H1 (cell line): ENCODE measurements around the gene APOBEC3F. TPM values are rescaled to one million over a fixed set of nuclear protein-coding genes. Genes with fewer than 3 reads are reported as not detected.

Experiments
- CTCF ChIA-PET: fragments of 300-600 bp; sonication (Branson Sonifier 250); formaldehyde crosslinking; loops from one replicate; lab custom pipeline; 2021; ENCODE audit not compliant: partially characterized antibody; lab: Charles Lee
- POLR2A ChIA-PET: fragments of 300-600 bp; sonication (Branson Sonifier 250); formaldehyde crosslinking; loops from one replicate; lab custom pipeline; 2021; ENCODE audit warnings: inconsistent platforms; ENCODE audit not compliant: partially characterized antibody; lab: Charles Lee
- DNase-seq, 2 experiments: peaks; one replicate each; pipeline versions ENCODE4 v3.0.0 to v3.0.0-alpha.2; 2010 to 2022; ENCODE audit warnings: low spot score in 2 of 2, low read depth in 1 of 2, mixed read lengths in 1 of 2
- FAIRE-seq: peaks from 2 replicates; lab custom pipeline; 2011; peaks lifted over from hg19 to GRCh38; lab: Jason Lieb, UNC
- H2AFZ ChIP-seq: 2 replicates; pipeline ENCODE4 v1.8.1; 2012; ENCODE audit warnings: low read length, inconsistent platforms
- H2AK5ac ChIP-seq: 2 replicates; pipeline ENCODE4 v1.6.1; 2013; ENCODE audit warnings: low read depth, low read length
- H2BK120ac ChIP-seq: replicated peaks from 2 replicates; pipeline ENCODE3; 2013; ENCODE audit warnings: low read depth, low read length, inconsistent platforms
- H2BK12ac ChIP-seq: 2 replicates; pipeline ENCODE4 v1.6.1; 2013; ENCODE audit warnings: low read depth, low read length
- H2BK15ac ChIP-seq: 2 replicates; pipeline ENCODE4 v1.6.1; 2013; ENCODE audit warnings: low read length
- H2BK20ac ChIP-seq: 2 replicates; pipeline ENCODE4 v1.6.1; 2013; ENCODE audit warnings: low read length
- H2BK5ac ChIP-seq: 2 replicates; pipeline ENCODE4 v1.6.1; 2013; ENCODE audit warnings: low read depth, low read length
- H3K14ac ChIP-seq: 2 replicates; pipeline ENCODE4 v1.6.1; 2013; ENCODE audit warnings: inconsistent platforms; ENCODE audit not compliant: insufficient read length
- H3K18ac ChIP-seq: 2 replicates; pipeline ENCODE4 v1.6.1; 2013; ENCODE audit warnings: low read length; ENCODE audit errors: extremely low read depth
- H3K23ac ChIP-seq: 2 replicates; pipeline ENCODE4 v1.6.1; 2013; ENCODE audit warnings: inconsistent platforms; ENCODE audit not compliant: insufficient read length
- H3K23me2 ChIP-seq: 2 replicates; pipeline ENCODE4 v1.6.1; 2013; ENCODE audit warnings: low read depth, low read length
- H3K27ac ChIP-seq: 2 replicates; pipeline ENCODE4 v1.6.1; 2011; ENCODE audit warnings: low read depth, low read length, inconsistent platforms
- H3K27me3 ChIP-seq, 4 experiments: replicated peaks in 1 of 4; 1 replicate in 1 of 4; 2 replicates in 3 of 4; pipeline versions ENCODE4 v1.6.1 to v1.8.1; 2011 to 2013; ENCODE audit warnings: low read length in 3 of 4, mild to moderate bottlenecking in 3 of 4, inconsistent platforms in 2 of 4, mixed read lengths in 2 of 4, moderate library complexity in 1 of 4; ENCODE audit not compliant: control insufficient read depth in 3 of 4, insufficient read depth in 3 of 4; ENCODE audit errors: extremely low read depth in 1 of 4
- H3K36me3 ChIP-seq, 4 experiments: 2 replicates each; pipeline versions ENCODE4 v1.6.1 to v1.8.1; 2011 to 2013; ENCODE audit warnings: mild to moderate bottlenecking in 4 of 4, low read length in 3 of 4, moderate library complexity in 2 of 4, control low read depth in 1 of 4, inconsistent platforms in 1 of 4; ENCODE audit not compliant: insufficient read depth in 4 of 4, control insufficient read depth in 2 of 4
- H3K4ac ChIP-seq: replicated peaks from 2 replicates; pipeline ENCODE3; 2013; ENCODE audit warnings: low read length, low read depth, mixed read lengths, inconsistent platforms; ENCODE audit not compliant: insufficient read length
- H3K4me1 ChIP-seq, 4 experiments: replicated peaks in 1 of 4; 1 replicate in 1 of 4; 2 replicates in 3 of 4; pipeline versions ENCODE4 v1.6.1 to v1.8.1; 2011 to 2013; ENCODE audit warnings: low read length in 3 of 4, inconsistent platforms in 2 of 4, mixed read lengths in 1 of 4; ENCODE audit not compliant: insufficient read depth in 4 of 4, control insufficient read depth in 3 of 4
- H3K4me2 ChIP-seq, 2 experiments: 2 replicates each; pipeline versions ENCODE4 v1.6.1 to v1.8.1; 2011 to 2013; ENCODE audit warnings: low read depth in 2 of 2, low read length in 2 of 2, control low read depth in 1 of 2, inconsistent platforms in 1 of 2, mild to moderate bottlenecking in 1 of 2; ENCODE audit not compliant: insufficient read depth in 1 of 2
- H3K4me3 ChIP-seq, 4 experiments: fragments of 200-600, 300-600 bp in 1 of 4; sonication (generic), shearing (Covaris generic), sonication (Bioruptor Twin) in 1 of 4; 2 replicates each; pipeline versions ENCODE4 v1.5.1 to v1.8.1; 2011 to 2016; ENCODE audit warnings: low read length in 4 of 4, low read depth in 3 of 4, control low read depth in 2 of 4, inconsistent platforms in 2 of 4, mild to moderate bottlenecking in 2 of 4, mixed read lengths in 1 of 4, moderate library complexity in 1 of 4; ENCODE audit not compliant: insufficient read depth in 2 of 4; ENCODE audit errors: extremely low read depth in 1 of 4
- H3K56ac ChIP-seq: replicated peaks from 2 replicates; pipeline ENCODE3; 2013; ENCODE audit warnings: low read depth, mild to moderate bottlenecking, mixed read lengths, low read length, inconsistent platforms; ENCODE audit not compliant: insufficient read length
- H3K79me1 ChIP-seq: 2 replicates; pipeline ENCODE4 v1.6.1; 2013; ENCODE audit warnings: low read depth, low read length, control low read depth
- H3K79me2 ChIP-seq, 2 experiments: 2 replicates each; pipeline versions ENCODE4 v1.6.1 to v1.8.1; 2012 to 2013; ENCODE audit warnings: low read length in 2 of 2, mild to moderate bottlenecking in 2 of 2, inconsistent platforms in 1 of 2; ENCODE audit not compliant: insufficient read depth in 2 of 2, control insufficient read depth in 1 of 2
- H3K9ac ChIP-seq, 4 experiments: replicated peaks in 1 of 4; 1 replicate in 1 of 4; 2 replicates in 3 of 4; pipeline versions ENCODE4 v1.6.1 to v1.8.1; 2011 to 2013; ENCODE audit warnings: low read depth in 3 of 4, low read length in 3 of 4, control low read depth in 2 of 4, mild to moderate bottlenecking in 2 of 4, moderate library complexity in 2 of 4, inconsistent platforms in 1 of 4; ENCODE audit errors: extremely low read depth in 1 of 4
- H3K9me3 ChIP-seq, 2 experiments: 2 replicates each; pipeline versions ENCODE4 v1.6.1 to v1.8.1; 2012 to 2013; ENCODE audit warnings: mild to moderate bottlenecking in 2 of 2, moderate library complexity in 2 of 2, control low read depth in 1 of 2, inconsistent platforms in 1 of 2, low read depth in 1 of 2, low read length in 1 of 2, mixed read lengths in 1 of 2; ENCODE audit not compliant: insufficient read depth in 2 of 2
- H4K20me1 ChIP-seq, 2 experiments: replicated peaks in 1 of 2; 2 replicates each; pipeline versions ENCODE3 to v1.8.1; 2011 to 2013; ENCODE audit warnings: inconsistent platforms in 2 of 2, low read length in 2 of 2, mild to moderate bottlenecking in 1 of 2; ENCODE audit not compliant: insufficient read depth in 2 of 2, control insufficient read depth in 1 of 2
- H4K5ac ChIP-seq: 2 replicates; pipeline ENCODE4 v1.6.1; 2013; ENCODE audit warnings: low read length, low read depth, mixed read lengths, inconsistent platforms; ENCODE audit not compliant: insufficient read length
- H4K8ac ChIP-seq: 2 replicates; pipeline ENCODE4 v1.8.0; 2013; ENCODE audit warnings: mild to moderate bottlenecking, moderate library complexity, low read length, inconsistent platforms; ENCODE audit not compliant: insufficient read depth; ENCODE audit errors: extremely low read depth
- H4K91ac ChIP-seq: replicated peaks from 2 replicates; pipeline ENCODE3; 2013; ENCODE audit warnings: low read length, mixed read lengths, inconsistent platforms; ENCODE audit not compliant: insufficient read length
- ASH2L ChIP-seq: fragments of 200-600, 300-600 bp; sonication (generic); IDR thresholded peaks from one replicate; pipeline ENCODE4 v1.7.1; 2017; ENCODE audit warnings: low read length
- HDAC2 ChIP-seq, 2 experiments: fragments of 300-600 bp in 1 of 2; sonication (generic) in 1 of 2; IDR thresholded peaks; 2 replicates each; pipeline ENCODE4 v1.6.1; 2011 to 2012; ENCODE audit warnings: low read depth in 2 of 2, low read length in 2 of 2, mild to moderate bottlenecking in 2 of 2, moderate library complexity in 2 of 2, borderline replicate concordance in 1 of 2, inconsistent platforms in 1 of 2
- JUN ChIP-seq: IDR thresholded peaks from 2 replicates; pipeline ENCODE4 v1.6.1; 2011; ENCODE audit warnings: low read depth, mild to moderate bottlenecking, improper control_type of control experiment, low read length
- RBBP5 ChIP-seq: IDR thresholded peaks from 2 replicates; pipeline ENCODE4 v1.7.1; 2012; ENCODE audit warnings: low read depth, mild to moderate bottlenecking, inconsistent platforms, low read length, moderate library complexity, borderline replicate concordance
- RNF2 ChIP-seq: fragments of 200-900, 300-1000 bp; sonication (generic); IDR thresholded peaks from 2 replicates; pipeline ENCODE4 v1.7.1; 2016; ENCODE audit warnings: borderline replicate concordance, low read depth, mild to moderate bottlenecking, antibody characterized with exemption, low read length; ENCODE audit not compliant: poor library complexity, severe bottlenecking; ENCODE audit errors: missing control alignments
- SP2 ChIP-seq: IDR thresholded peaks from 2 replicates; pipeline ENCODE4 v1.6.1; 2012; ENCODE audit warnings: mild to moderate bottlenecking, low read length, inconsistent platforms
- TBP ChIP-seq: IDR thresholded peaks from 2 replicates; pipeline ENCODE4 v1.6.1; 2011; ENCODE audit warnings: low read depth, low read length, improper control_type of control experiment
- WGBS, 2 experiments: shearing (Covaris generic) in 1 of 2; methylation state at CpG; one replicate each; pipeline versions ENCODE4 v1.1.6 to v1.1.7; 2013 to 2015; ENCODE audit warnings: low lambda C conversion rate in 2 of 2, mixed read lengths in 2 of 2, inconsistent platforms in 1 of 2, low coverage in 1 of 2, missing lambda C conversion rate in 1 of 2; ENCODE audit not compliant: insufficient replicate concordance in 2 of 2, insufficient coverage in 1 of 2, insufficient read length in 1 of 2; ENCODE audit errors: extremely low coverage in 1 of 2, missing lambda C conversion rate in 1 of 2; 5-methylcytosine and 5-hydroxymethylcytosine counted together
- polyA plus RNA-seq, 7 experiments: library from polyadenylated mRNA; depleted of rRNA in 3 of 7; stranded (reverse) in 5 of 7; unstranded in 2 of 7; fragments of >200 nt in 5 of 7; fragments of 200-250 nt in 2 of 7; gene quantifications; 1 replicate in 5 of 7; 2 replicates in 1 of 7; 4 replicates in 1 of 7; pipeline versions ENCODE4 v1.2.1 to v1.2.3, GENCODE V29; 2011 to 2013; ENCODE audit warnings: missing spikeins in 2 of 7, mixed read lengths in 2 of 7
- total RNA-seq: library from RNA; stranded (reverse); fragmentation: NEBNext Ultra II Directional; extraction: Animal tissue kit (Norgen Biotek cat#: 25700); gene quantifications from 2 replicates; pipeline ENCODE4 v1.2.1, GENCODE V29; 2021
- TF ChIP-seq, protein P1 (sequence below): IDR thresholded peaks from 2 replicates; pipeline ENCODE4 v1.6.1; 2011; ENCODE audit warnings: low read length, improper control_type of control experiment
- TF ChIP-seq, protein P2 (sequence below): IDR thresholded peaks from 2 replicates; pipeline ENCODE4 v1.6.1; 2012; ENCODE audit warnings: inconsistent platforms

APOBEC3F gene
- total and polyA plus RNA-seq, 2 of the 8 experiments (the other 6 are each of a cell fraction or from before 2014, with no cell fraction given) = 4.0 to 7.3 TPM

DNA sequence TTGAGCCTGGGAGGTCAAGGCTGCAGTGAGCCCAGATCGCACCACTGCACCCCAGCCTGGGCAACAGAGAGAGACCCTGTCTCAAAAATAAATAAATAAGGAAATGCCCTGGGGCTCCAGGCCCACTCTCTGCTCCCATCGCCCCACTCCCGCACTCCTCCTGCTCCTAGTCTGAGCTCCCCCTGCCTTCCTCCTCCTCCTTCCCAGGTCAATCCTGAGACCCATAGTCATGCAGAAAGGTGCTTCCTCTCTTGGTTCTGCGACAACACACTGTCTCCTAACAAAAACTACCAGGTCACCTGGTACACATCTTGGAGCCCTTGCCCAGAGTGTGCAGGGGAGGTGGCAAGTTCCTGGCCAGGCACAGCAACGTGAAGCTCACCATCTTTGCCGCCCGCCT, 29.5 kb downstream of the APOBEC3F start:
- Histone ChIP-seq H3K4me2 (no peak overlapping the region; a peak in 1 of 4 replicates), H3K27me3 (no peaks in the 10 kb centered on the region), H3K4me3 (no peak overlapping the region), H2AFZ (no peak overlapping the region), H3K4ac (no peak overlapping the region), H2BK120ac (no peak overlapping the region), H3K9ac (no peak overlapping the region; a peak in 1 of 7 replicates), H2BK12ac (peak overlapping the region; percentile 50; the same call in 1 of the 2 replicates), H3K79me2 (no peaks in the 10 kb centered on the region), H3K23ac (no peak overlapping the region), H3K14ac (no peak overlapping the region), H3K18ac (peak overlapping the region; percentile 71; the same call in 1 of the 2 replicates), H2BK20ac (peak overlapping the region; percentile 48; the same call in 1 of the 2 replicates), H4K5ac (no peak overlapping the region), H3K4me1 (peaks cover 0 to 3% (median 0%) of the 10 kb centered on the region in 4 experiments; a peak in 2 of 7 replicates), H4K20me1 (no peaks in the 10 kb centered on the region), H2BK5ac (no peak overlapping the region), H3K23me2 (no peaks in the 10 kb centered on the region), H3K27ac (no peak overlapping the region), H2AK5ac (no peak overlapping the region), H2BK15ac (0 out of 2 replicates have a peak overlapping the region, but pooled peaks have one; percentile 46), H3K56ac (no peak overlapping the region), H3K36me3 (no peaks in the 10 kb centered on the region), H4K8ac (no peak overlapping the region; the same call in 1 of the 2 replicates), H4K91ac (no peak overlapping the region), H3K79me1 (no peaks in the 10 kb centered on the region), H3K9me3 (no peaks in the 10 kb centered on the region)
- POLR2A ChIA-PET = no interaction called here
- DNase-seq = no peak
- WGBS, 2 experiments = 88% methylated on average over 7 of the region's 7 CpGs; no CpG with 5 or more reads in 1 of the 2 experiments
- CTCF ChIA-PET = interaction anchor here (0.6 to 1.2 kb wide), 2 partner anchors 11 to 307 kb away, joined by 3 read pairs; no protein-coding TSS in a partner anchor
- no peak for FAIRE-seq
- TF ChIP-seq RBBP5 = no peak
- TF ChIP-seq ASH2L = no peak
- no peak for TF ChIP-seq RNF2
- no peak for TF ChIP-seq SP2
- TF ChIP-seq JUN = no peak
- TF ChIP-seq, protein P1, sequence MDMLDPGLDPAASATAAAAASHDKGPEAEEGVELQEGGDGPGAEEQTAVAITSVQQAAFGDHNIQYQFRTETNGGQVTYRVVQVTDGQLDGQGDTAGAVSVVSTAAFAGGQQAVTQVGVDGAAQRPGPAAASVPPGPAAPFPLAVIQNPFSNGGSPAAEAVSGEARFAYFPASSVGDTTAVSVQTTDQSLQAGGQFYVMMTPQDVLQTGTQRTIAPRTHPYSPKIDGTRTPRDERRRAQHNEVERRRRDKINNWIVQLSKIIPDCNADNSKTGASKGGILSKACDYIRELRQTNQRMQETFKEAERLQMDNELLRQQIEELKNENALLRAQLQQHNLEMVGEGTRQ = no peak
- no peak for TF ChIP-seq TBP
- TF ChIP-seq, protein P2, sequence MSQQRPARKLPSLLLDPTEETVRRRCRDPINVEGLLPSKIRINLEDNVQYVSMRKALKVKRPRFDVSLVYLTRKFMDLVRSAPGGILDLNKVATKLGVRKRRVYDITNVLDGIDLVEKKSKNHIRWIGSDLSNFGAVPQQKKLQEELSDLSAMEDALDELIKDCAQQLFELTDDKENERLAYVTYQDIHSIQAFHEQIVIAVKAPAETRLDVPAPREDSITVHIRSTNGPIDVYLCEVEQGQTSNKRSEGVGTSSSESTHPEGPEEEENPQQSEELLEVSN = no peak
- no peak for TF ChIP-seq HDAC2 (IDR thresholded peaks at IDR 0.05; ENCODE audit: borderline replicate concordance in 1 of 2, low read depth in 2 of 2, low read length in 2 of 2)
